Middle frontal gyrus (tissue), 1 donor: ENCODE data around the gene AOPEP.

ENCODE experiments used
- DNase-seq: peaks from one replicate; pipeline ENCODE4 v3.0.0-alpha.2; 2015; ENCODE audit warnings: low spot score; ENCODE audit errors: extremely low spot score

The AOPEP gene

DNA sequence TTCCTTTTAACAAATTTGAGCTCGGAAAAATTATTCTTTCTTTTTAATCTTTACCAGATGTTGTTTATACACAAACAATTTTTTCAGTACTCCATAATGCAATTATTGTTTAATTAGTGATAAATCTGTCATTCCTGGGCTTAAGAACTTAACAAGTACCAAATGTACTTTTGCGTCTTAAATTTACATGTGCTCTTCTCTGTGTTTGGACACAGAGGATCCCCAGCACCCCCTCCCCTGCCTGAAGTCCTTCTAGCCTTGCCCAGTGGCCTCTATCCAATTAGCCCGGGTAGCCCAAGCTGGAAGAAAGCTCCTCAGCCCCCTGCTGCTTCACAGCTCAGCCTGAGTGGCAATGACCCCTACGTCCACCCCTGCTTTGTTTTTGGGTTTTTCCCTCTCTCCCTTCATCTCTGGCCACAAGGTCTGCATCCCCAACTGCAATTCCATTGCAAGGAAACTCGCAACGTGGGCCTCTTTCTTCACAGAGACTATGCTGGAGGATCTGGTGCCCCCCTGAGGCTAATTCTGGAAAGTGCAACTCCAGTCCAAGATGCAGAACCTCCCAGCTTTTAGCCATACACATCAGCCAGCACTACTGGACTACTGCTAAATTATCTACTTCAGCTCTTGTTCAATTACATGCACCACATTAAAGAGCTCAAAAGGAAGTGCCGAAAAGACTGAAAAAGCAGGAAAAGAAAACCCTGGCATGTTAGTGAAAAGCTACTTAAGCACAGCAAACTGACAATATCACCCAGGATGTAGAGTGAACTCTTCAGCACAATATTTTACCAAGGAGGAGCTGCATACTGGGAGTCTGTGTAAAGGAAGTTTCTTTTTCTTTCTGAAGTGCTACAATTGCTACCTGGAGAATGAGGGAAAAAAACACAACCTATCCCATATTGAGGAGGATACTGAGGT is 404.8 kb downstream of the AOPEP start:
- DNase-seq: peak; percentile 53

DNA sequence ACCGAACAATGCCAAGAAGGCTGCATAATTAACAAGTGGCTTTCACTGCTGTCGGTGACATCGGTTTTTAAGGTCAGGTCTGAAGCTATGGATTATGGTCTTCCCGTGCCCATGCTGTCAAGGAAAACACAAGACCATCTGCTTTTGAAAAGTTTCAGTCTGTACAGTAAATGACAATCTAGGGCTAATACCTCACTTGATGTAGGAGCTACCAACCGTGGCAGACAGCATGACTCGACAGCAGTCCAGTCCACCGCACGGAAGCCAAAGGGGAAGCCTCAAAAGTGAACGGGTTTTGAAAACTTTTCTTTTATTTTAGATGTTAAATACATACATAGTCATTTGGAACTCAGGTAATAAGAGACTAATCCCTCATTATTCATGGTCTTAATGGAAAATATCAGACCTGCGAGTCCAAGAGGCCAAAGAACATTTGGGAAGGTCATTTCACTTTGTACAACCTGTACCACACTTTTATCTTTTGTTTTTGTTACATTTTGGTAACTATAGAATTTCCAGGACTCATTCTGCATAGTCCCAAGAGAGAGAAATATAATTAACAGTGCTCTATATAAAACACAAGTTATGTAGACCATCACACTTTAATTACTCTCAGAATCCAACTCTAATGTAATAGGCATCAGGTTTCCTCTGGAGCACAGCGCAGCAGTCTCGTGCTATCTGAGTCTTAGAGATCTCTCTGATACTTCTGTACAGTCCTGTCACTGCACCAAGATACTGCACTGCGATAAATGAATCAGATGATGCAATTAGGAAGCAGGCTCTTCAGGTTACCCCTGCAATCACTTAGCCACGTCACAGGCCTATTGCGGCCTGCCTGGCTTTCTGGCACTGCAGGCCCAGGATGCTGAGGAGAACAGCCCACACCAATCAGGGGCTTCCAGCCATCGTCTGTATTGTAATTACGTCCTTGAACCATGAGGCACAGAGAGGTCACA is 406.1 kb downstream of the AOPEP start:
- no peak for DNase-seq

DNA sequence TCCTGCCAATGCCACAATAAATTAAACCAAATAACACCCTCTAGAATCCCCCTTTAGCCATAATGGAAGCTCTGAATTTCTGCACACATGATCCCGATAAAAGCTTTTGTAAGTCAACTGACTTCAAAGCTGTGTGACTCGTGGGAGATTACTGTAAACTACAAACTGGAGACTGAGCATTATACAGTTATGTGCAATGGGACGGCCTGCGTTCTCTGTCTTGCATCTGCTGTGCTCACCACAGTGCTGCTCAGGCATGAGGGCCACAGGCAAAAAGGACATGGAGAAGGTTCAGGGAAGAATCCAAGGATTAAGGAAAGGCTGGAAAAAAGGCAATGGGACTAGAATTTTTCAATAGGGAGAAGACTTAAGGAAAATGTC is 406.8 kb downstream of the AOPEP start:
- no peak for DNase-seq

DNA sequence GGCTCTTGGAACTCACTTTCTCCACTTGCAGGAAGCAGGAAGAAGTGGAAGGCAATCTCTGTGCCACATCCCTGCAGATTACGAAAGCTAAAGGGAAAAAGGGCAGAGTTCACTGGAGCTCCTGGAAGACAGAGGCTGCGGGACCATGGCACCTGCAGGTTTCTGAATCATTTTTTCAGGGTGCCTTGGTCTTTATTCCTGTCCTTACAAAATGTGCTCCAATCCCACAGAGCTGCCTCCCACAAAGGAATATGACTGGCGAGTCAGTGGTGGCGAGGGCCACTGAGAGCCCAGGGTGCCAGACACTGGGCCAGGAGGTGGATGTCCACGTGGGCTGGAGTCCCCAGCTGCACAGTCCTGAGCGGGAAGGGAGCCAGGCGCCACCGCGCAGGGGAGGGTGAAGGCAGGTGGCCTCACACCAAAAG is 408.0 kb downstream of the AOPEP start:
- no peak for DNase-seq

DNA sequence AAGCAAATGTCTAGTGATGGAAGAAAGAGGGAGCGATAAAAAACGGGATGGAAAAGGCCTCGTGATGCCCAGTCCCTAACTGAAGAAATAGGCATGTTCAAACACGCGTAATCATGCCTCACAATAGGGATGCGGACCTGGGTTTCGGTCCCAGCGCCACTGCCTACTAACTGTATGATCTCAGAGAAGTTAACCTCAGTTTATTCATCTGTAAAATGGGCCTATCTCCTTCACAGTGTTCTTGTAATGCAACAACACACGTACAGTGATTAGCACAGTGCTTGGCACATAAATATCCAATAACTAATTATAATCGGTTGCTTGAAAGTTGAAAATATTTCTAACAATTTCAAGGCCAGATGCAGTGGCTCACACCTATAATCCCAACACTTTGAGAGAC is 409.3 kb downstream of the AOPEP start:
- DNase-seq: no peak
